ENCODE results near the gene AP3B1.
"Not testable (repeated sequence)": the region's sequence is repeated elsewhere in the genome, so short reads cannot be mapped to it uniquely, and the experiment has no call there.

The AP3B1 gene

DNA sequence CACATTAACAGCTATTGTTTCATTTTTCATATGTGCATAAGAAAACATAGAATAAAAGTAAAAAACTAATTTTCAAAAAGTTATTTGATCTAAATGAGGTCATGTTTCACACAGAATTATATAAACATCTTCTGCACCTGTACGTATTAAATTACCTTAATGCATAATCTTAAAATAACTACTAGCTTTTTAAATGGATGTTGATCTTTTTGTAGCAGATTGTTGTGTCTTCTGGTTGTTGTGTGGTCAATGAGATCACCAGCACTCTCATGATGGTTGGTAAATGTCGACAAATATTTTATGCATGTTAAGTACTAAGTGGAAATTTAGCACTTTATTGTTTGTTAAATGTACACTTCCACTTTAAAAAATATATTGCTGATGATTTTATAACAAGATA lies 162.0 kb downstream of the AP3B1 start:
- DNase-seq = no peak

- no peak for DNase-seq
These were observed 164.9 kb downstream of the AP3B1 start for GRCh38 chr5:78129597-78129996.

DNA sequence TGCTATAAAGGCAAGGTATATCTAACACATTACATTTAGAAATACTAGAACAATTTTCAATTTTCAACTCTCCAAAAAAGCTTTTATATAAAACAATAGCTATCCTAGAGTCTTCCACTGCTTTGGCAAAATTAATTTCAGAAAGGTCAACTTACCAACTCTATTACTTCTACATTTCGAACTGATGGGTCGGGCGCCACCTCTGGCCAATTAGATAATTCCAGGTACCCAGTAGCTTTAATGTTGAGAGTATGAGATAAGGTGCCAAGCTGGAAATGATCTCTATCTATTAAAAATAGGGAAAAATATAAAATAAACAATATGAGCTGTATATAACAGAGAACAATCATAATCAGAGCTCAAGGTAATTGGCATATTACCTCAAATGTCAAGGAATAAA lies 166.6 kb downstream of the AP3B1 start:
- no peak for DNase-seq

- no peak for DNase-seq
These were observed 168.0 kb downstream of the AP3B1 start for GRCh38 chr5:78126536-78126935.

DNA sequence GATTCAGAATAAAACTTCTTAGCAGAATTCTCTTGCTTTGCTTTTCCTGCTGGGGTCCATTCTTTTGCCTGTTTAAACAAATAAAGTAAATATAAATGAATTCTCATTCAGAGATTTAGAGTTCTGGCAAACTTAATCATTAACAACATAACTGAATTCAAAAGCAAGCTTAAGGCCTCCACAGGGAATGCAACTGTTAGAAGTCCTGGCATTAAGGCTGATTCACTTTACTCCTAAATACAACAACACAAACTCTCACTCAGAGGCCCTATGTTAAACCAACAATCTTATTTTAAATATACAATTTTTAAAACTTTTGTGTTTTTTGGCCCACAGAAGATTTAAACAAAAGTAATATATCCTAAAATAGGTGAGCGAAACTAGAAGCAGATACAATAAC lies 178.3 kb downstream of the AP3B1 start:
- no peak for DNase-seq

DNA sequence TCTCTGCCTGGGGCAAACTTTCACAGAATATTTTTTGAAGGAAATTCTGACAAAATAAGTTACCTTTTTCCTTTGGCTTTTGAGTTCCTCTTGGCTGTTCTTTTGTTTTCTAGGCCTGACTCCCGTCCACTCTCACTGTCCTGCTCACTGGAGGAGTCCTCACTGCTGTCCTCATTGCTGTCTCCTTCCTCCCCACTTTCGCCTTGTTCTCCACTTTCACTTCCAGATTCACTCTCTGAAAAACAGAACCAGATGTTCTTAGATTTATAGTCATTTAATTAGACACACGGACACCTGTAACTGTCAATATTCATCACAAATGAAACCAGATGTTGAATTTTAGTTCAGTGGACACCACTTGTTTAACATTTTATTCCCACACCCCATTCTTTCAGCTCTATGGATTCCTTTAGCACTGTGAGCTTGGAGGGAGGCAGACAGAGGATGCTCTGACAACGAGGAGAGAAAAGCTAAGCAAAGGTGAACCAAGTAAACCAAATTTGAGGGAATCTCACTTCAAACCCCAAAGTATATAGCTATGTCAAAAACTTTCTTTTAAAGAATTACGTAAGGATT lies 180.7 kb downstream of the AP3B1 start:
- no peak for DNase-seq

DNA sequence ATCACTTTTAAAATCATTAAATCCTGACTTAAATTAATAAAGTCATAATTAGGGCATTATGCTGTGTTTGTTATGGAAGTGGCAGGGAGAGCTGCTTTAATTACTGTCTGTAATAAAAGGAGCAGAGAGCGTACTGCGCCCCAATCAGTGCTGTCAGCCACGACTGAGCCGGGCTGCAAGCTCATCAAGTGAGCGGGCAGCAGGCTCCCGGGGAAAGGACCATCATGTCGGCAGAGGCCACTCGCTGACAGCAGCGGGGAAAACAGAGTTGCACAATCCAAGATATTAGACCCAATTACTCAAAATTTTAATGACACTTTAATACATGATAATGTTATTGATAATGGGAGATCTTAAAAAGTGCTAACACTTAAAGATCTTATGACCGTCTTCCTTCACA lies 181.6 kb downstream of the AP3B1 start:
- no peak for DNase-seq

DNA sequence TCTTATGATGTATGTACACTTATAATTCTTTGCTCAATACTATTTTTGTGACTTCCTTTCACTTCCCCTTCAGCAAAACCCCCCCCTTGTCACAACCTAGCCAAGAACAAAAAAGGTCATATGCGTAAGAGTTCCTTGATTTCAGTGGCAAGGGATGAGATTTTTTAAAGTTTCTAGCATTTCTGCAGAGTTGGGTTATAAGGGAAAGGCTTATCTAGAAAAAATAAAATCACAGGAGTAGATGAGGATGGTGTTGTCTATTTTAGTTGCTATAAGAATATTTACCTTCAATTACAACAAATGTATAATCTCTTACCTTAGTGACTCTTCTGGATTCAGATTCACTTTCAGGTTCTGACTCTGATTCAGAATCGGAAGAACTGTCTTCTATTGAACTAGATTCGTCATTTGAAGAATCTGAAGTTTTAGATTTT lies 184.6 kb downstream of the AP3B1 start:
- no peak for DNase-seq

DNA sequence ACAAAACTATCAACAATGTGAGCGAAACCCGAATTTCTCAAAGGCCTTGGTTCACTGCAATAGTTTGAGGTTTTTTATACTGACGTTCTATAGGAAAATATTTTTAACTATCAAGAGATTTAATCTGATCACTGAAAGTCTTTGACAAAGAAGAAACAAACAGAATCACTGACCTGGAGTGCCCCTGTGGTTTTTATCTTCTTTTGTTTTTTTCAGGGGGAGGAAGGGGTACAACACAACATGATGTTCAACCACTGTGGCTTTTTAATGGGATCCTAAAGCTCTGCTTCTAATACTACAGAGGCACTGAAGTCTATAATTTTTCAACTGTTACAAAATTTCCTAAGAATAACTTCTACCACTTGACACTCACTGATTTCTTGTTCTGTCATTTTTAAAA lies 185.9 kb downstream of the AP3B1 start:
- no peak for DNase-seq

GRCh38 chr5:78103232-78103918 lies 191.1 kb downstream of the AP3B1 start:
- no peak for DNase-seq

DNA sequence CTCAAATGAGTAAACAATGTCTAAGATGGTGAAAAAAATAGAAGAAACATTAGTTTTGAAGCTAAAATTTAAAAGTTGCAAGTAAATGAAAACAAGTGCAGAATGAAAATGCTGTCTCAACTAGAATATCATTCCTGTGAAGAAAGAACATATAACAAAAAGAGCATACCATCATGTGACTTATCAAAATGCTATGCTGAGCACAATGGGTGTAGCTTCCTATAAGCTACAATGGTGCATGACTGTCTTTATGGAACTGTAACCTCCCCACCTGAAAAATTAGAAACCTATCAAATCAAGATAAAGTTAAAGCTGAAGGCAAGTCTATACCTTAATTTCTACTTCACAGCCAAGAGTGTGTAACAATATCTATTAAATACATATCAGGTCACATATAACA lies 192.0 kb downstream of the AP3B1 start:
- no peak for DNase-seq

- no peak for DNase-seq
These were observed 199.4 kb downstream of the AP3B1 start for GRCh38 chr5:78095125-78095524.

DNA sequence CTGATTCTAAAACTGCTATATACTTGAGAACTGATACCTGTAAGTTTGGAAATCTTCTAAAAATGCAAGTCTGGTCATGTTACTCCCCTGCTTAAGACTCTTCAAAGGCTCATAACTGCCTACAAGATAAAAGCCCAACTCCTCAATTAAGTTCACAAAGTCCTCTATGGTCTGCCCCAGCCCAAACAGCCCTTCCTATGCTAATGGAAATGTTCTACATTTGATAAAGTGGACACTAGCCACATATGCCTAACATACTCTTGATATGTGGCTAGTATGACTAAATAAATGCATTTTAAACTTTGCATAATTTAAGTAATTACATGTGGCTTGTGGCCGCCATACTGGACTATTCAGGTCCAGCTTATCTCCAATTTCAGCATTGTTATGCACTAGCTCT lies 204.5 kb downstream of the AP3B1 start:
- no peak for DNase-seq

DNA sequence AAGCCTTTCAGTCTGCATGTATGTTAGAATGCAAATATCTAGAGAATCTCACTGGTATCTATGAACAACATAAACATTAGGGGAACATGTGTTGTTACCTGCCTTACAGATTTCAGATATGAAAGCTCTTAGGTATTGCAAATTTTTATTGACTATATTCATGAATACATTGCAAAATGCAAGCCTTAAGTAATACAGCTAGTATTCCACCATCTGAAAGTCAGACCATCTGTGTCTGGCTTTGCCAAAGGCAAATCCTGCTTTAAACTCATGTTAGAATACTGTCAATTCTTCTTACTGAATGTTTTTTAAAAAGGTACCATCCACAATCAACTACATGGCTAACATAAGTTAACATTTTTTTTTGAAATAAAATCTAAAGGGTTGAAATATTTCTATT lies 215.6 kb downstream of the AP3B1 start:
- DNase-seq = no peak

DNA sequence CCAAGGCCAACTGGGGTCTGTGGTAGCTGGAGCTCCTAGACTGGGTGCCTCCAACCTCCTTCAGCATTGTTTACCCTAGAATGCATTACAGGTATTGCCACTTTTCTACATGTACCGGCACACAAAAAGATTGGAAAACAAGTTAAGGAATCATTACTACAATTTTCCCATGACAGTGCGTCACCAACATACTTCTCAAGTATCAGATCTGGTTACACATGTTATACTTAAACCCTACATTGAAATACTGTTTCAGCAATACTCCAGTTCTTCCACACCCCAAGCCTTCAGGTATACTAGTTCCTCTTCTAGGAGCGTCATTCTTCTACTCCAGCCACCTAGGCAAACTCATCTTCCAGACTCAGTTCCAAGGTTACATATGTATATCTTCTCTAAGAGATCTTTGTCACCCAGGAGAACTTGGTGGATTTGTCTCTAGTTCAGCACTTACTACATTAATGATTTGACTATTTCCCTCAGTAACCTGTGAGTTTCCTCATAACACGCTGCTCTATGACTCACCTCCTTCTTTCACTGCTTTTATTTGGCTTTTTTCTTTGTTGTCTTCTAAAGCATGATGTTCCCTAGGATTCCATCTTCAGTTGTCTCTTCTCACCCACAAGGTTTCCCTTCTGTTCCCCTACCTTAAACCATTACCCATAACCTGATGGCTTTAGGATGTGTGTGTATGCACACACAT lies 217.0 kb downstream of the AP3B1 start:
- DNase-seq = no peak

- no peak for DNase-seq
These were observed 218.1 kb downstream of the AP3B1 start for GRCh38 chr5:78076351-78076750.

GRCh38 chr5:78075301-78075700 lies 219.2 kb downstream of the AP3B1 start:
- no peak for DNase-seq

DNA sequence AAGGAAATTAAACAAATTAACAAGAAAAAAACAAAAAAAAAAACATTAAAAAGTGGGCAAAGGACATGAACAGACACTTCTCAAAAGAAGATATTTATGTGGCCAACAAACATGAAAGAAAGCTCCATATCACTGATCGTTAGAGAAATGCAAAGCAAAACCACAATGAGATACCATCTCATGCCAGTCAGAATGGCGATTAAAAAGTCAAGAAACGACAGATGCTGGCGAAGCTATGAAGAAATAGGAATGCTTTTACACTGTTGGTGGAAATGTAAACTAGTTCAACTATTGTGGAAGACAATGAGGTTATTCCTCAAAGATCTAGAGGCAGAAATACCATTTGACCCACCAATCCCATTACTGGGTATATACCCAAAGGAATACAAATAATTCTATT lies 223.8 kb downstream of the AP3B1 start:
- DNase-seq = not testable (repeated sequence)

GRCh38 chr5:78067581-78067980 lies 226.9 kb downstream of the AP3B1 start:
- DNase-seq = not testable (repeated sequence)

- DNase-seq = not testable (repeated sequence)
These were observed 227.8 kb downstream of the AP3B1 start for GRCh38 chr5:78066722-78067121.

- DNase-seq = no peak
These were observed 228.8 kb downstream of the AP3B1 start for GRCh38 chr5:78065663-78066062.

DNA sequence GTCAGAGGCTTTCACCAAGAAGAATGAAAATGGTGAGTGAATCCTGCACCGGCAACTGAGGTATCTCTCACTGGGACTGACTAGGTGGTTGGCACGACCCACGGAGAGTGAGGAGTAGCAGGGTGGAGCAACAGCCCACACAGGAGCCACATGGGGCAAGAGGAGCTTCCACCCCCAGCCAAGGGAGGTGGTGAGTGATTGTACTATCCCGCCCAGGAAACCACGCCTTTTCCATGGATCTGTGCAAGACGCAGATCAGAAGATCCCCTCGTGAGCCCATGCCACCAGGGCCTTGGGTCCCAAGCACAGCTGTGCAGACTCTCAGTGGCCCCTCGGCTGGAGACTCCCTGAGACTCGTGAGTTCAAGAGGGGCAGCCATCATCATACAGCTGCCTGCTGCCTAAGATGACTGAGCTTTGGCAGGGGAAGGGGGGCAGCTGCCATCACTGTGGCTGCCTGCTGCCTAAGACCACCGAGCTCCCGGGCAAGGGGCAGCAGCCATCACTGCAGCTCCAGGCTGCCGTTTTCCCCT lies 229.5 kb downstream of the AP3B1 start:
- no peak for DNase-seq

GRCh38 chr5:78063495-78063894 lies 231.0 kb downstream of the AP3B1 start:
- DNase-seq = no peak

GRCh38 chr5:78062645-78063044 lies 231.9 kb downstream of the AP3B1 start:
- DNase-seq = no peak

Measured in NCI-H2171 (cell line).